Endodermal cell (in vitro differentiated cells): Measurements from ENCODE around the gene UBN1. TPM values are rescaled to one million over a fixed set of nuclear protein-coding genes. Genes with fewer than 3 reads are reported as not detected.

ENCODE experiments used
- DNase-seq: peaks from one replicate; pipeline ENCODE4 v3.0.0-alpha.2; 2017
- H3K27ac ChIP-seq: 2 replicates; pipeline ENCODE4 v1.5.1; 2013; ENCODE audit warnings: mild to moderate bottlenecking, low read depth, low read length, moderate library complexity
- H3K27me3 ChIP-seq: 2 replicates; pipeline ENCODE4 v1.6.1; 2013; ENCODE audit warnings: mild to moderate bottlenecking, low read length, moderate library complexity; ENCODE audit not compliant: insufficient read depth, control insufficient read depth, poor library complexity, severe bottlenecking
- H3K36me3 ChIP-seq: 2 replicates; pipeline ENCODE4 v1.7.0; 2013; ENCODE audit warnings: mild to moderate bottlenecking, low read length, moderate library complexity; ENCODE audit not compliant: control insufficient read depth, insufficient read depth
- H3K4me1 ChIP-seq: one replicate; pipeline ENCODE4 v1.7.0; 2013; ENCODE audit warnings: low read length; ENCODE audit not compliant: control insufficient read depth, insufficient read depth
- H3K4me3 ChIP-seq: 2 replicates; pipeline ENCODE4 v1.5.1; 2013; ENCODE audit warnings: mild to moderate bottlenecking, low read length, moderate library complexity
- H3K9ac ChIP-seq: 2 replicates; pipeline ENCODE4 v1.6.1; 2013; ENCODE audit warnings: mild to moderate bottlenecking, low read length, moderate library complexity; ENCODE audit not compliant: poor library complexity, severe bottlenecking; ENCODE audit errors: extremely low read depth
- H3K9me3 ChIP-seq: 2 replicates; pipeline ENCODE4 v1.6.1; 2013; ENCODE audit warnings: mild to moderate bottlenecking, low read length, moderate library complexity; ENCODE audit not compliant: control insufficient read depth
- H3K27ac Mint-ChIP-seq: 2 replicates; pipeline ENCODE4 v1.8.0; 2020; ENCODE audit warnings: mixed read lengths
- H3K27me3 Mint-ChIP-seq: 2 replicates; pipeline ENCODE4 v1.8.0; 2021; ENCODE audit warnings: mild to moderate bottlenecking, mixed read lengths; ENCODE audit not compliant: insufficient read depth
- H3K36me3 Mint-ChIP-seq: 2 replicates; pipeline ENCODE4 v1.8.0; 2020; ENCODE audit warnings: low read depth, mixed read lengths
- H3K4me1 Mint-ChIP-seq: 2 replicates; pipeline ENCODE4 v1.8.0; 2020; ENCODE audit warnings: mixed read lengths
- H3K4me3 Mint-ChIP-seq: 2 replicates; pipeline ENCODE4 v1.8.0; 2020; ENCODE audit warnings: mild to moderate bottlenecking, moderate library complexity, mixed read lengths
- H3K9me3 Mint-ChIP-seq: 2 replicates; pipeline ENCODE4 v1.8.0; 2020; ENCODE audit warnings: mild to moderate bottlenecking, mixed read lengths
- WGBS, 2 experiments: methylation state at CpG; one replicate each; pipeline versions ENCODE4 v1.1.5 to v1.1.7; 2013; ENCODE audit warnings: missing lambda C conversion rate in 2 of 2, mixed read lengths in 1 of 2; ENCODE audit not compliant: insufficient coverage in 1 of 2, insufficient read length in 1 of 2; 5-methylcytosine and 5-hydroxymethylcytosine counted together
- total RNA-seq, 2 donors: library from RNA; stranded (reverse); fragmentation: NEBNext Ultra II Directional in 1 of 2; extraction: Animal tissue kit (Norgen Biotek cat#: 25700) in 1 of 2; gene quantifications; 2 replicates in 1 of 2; 3 replicates in 1 of 2; pipeline ENCODE4 v1.2.1, GENCODE V29; 2021
- TF ChIP-seq, protein P1 (sequence below): fragments of 200-600 bp; sonication (generic); conservative IDR thresholded peaks from 2 replicates; pipeline ENCODE4 v1.5.0; 2021; ENCODE audit warnings: antibody characterized with exemption, mild to moderate bottlenecking

The UBN1 gene
- total RNA-seq, 2 donors from 2014 or later = 36.8 to 46.7 TPM

DNA sequence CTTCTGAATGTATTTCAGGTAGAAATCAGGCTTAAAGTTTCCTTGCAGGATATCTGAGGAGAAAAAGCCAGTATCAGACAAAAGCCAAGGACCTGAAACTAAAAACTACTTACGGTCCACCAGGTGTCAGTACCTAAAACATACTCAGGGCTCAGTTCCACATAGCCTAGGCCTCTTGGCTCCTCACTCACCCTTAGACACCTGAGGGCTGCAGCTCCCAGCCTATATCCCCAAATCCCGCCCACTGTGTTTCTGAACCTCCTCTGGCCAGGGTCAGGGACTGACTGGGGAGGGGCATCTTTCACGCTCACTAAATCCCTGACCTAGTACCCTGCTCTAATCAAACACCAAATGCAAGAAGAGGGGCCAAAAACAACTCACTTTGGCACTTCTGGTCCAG, 36.0 kb upstream of the UBN1 start:
- Histone ChIP-seq H3K27ac (no peak overlapping the region), H3K27me3 (no peaks in the 10 kb centered on the region), H3K9me3 (no peaks in the 10 kb centered on the region), H3K9ac (no peak overlapping the region), H3K4me1 (no peaks in the 10 kb centered on the region), H3K4me3 (no peak overlapping the region), H3K36me3 (peaks cover 74% of the 10 kb centered on the region)
- no peak for DNase-seq
- H3K4me3 Mint-ChIP-seq = no peak overlapping the region
- H3K27me3 Mint-ChIP-seq = no peaks in the 10 kb centered on the region
- no peaks in the 10 kb centered on the region for H3K4me1 Mint-ChIP-seq
- H3K9me3 Mint-ChIP-seq = no peaks in the 10 kb centered on the region
- WGBS, 2 experiments = 92% methylated on average over 2 to 3 of the region's 3 CpGs
- TF ChIP-seq, protein P1, sequence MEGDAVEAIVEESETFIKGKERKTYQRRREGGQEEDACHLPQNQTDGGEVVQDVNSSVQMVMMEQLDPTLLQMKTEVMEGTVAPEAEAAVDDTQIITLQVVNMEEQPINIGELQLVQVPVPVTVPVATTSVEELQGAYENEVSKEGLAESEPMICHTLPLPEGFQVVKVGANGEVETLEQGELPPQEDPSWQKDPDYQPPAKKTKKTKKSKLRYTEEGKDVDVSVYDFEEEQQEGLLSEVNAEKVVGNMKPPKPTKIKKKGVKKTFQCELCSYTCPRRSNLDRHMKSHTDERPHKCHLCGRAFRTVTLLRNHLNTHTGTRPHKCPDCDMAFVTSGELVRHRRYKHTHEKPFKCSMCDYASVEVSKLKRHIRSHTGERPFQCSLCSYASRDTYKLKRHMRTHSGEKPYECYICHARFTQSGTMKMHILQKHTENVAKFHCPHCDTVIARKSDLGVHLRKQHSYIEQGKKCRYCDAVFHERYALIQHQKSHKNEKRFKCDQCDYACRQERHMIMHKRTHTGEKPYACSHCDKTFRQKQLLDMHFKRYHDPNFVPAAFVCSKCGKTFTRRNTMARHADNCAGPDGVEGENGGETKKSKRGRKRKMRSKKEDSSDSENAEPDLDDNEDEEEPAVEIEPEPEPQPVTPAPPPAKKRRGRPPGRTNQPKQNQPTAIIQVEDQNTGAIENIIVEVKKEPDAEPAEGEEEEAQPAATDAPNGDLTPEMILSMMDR = no peak
- peaks cover 60% of the 10 kb centered on the region for H3K36me3 Mint-ChIP-seq
- H3K27ac Mint-ChIP-seq = no peak overlapping the region

DNA sequence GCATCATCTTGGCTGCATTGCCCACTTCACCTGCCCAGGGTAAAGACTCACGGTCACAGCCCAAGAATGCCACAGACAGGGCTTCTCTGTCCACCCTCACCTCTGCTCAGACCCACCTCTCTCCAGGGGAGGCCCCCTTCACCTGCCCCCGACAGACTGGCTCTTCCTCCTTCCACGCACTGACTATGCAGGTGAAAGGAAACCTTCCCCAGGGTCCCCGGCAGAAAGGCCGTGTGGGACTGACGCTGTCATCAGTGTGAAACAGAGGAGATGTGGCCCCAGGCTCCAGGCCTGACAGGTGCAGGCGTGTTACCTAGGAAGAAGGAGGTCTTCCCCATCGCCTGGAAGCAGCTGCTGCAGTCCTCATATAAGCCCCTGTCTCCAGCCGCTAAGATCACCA, 35.5 kb upstream of the UBN1 start:
- H3K9me3 Mint-ChIP-seq = no peaks in the 10 kb centered on the region
- no peaks in the 10 kb centered on the region for H3K27me3 Mint-ChIP-seq
- no peak for DNase-seq
- no peak overlapping the region for H3K4me3 Mint-ChIP-seq
- no peak overlapping the region for H3K9ac ChIP-seq
- H3K27ac ChIP-seq = no peak overlapping the region
- H3K27ac Mint-ChIP-seq = no peak overlapping the region
- H3K4me3 ChIP-seq = no peak overlapping the region
- H3K36me3 Mint-ChIP-seq = peaks cover 61% of the 10 kb centered on the region
- no peaks in the 10 kb centered on the region for H3K9me3 ChIP-seq
- TF ChIP-seq, protein P1 = no peak
- H3K27me3 ChIP-seq = no peaks in the 10 kb centered on the region
- H3K4me1 ChIP-seq = no peaks in the 10 kb centered on the region
- no peaks in the 10 kb centered on the region for H3K4me1 Mint-ChIP-seq
- peaks cover 74% of the 10 kb centered on the region for H3K36me3 ChIP-seq
- WGBS, 2 experiments = 93 to 96% methylated on average over 4 to 9 of the region's 9 CpGs

- no peak overlapping the region for H3K4me3 ChIP-seq
- TF ChIP-seq, protein P1 = no peak
- H3K27me3 Mint-ChIP-seq = no peaks in the 10 kb centered on the region
- H3K9me3 ChIP-seq = no peaks in the 10 kb centered on the region
- no peak overlapping the region for H3K9ac ChIP-seq
- H3K27me3 ChIP-seq = no peaks in the 10 kb centered on the region
- no peaks in the 10 kb centered on the region for H3K4me1 ChIP-seq
- WGBS, 2 experiments = 96 to 100% methylated on average over 13 to 16 of the region's 16 CpGs
- no peaks in the 10 kb centered on the region for H3K4me1 Mint-ChIP-seq
- H3K36me3 ChIP-seq = peaks cover 70% of the 10 kb centered on the region
- no peak overlapping the region for H3K4me3 Mint-ChIP-seq
- no peak overlapping the region for H3K27ac ChIP-seq
- H3K27ac Mint-ChIP-seq = no peak overlapping the region
- DNase-seq = no peak
- peaks cover 63% of the 10 kb centered on the region for H3K36me3 Mint-ChIP-seq
- no peaks in the 10 kb centered on the region for H3K9me3 Mint-ChIP-seq
These were observed 33.9 kb upstream of the UBN1 start for GRCh38 chr16:4813251-4814003.
